Testis (tissue), 3 donors: ENCODE data around the gene MSI2. TPM values are rescaled to one million over a fixed set of nuclear protein-coding genes. Genes with fewer than 3 reads are reported as not detected.

Experiments
- DNase-seq: peaks from one replicate; pipeline ENCODE4 v3.0.0-alpha.2; 2019
- H3K27ac ChIP-seq, 2 donors: fragments of 200-600 bp; sonication (generic); one replicate each; pipeline ENCODE4 v1.5.1; 2019
- H3K27me3 ChIP-seq: fragments of 200-600 bp; sonication (generic); one replicate; pipeline ENCODE4 v1.5.1; 2019
- H3K36me3 ChIP-seq: fragments of 200-600 bp; sonication (generic); one replicate; pipeline ENCODE4 v1.5.1; 2017; ENCODE audit warnings: low read depth; ENCODE audit errors: missing control alignments
- H3K4me1 ChIP-seq: fragments of 200-600 bp; sonication (generic); one replicate; pipeline ENCODE4 v1.5.1; 2019
- H3K4me3 ChIP-seq, 2 donors: fragments of 200-600 bp; sonication (generic); one replicate each; pipeline ENCODE4 v1.5.1; 2017 to 2019
- H3K9me3 ChIP-seq: fragments of 200-600 bp; sonication (generic); one replicate; pipeline ENCODE4 v1.5.1; 2017
- POLR2A ChIP-seq: fragments of 450-650 bp; IDR thresholded peaks from one replicate; pipeline ENCODE4 v1.6.1; 2017; ENCODE audit warnings: antibody characterized with exemption, mild to moderate bottlenecking, moderate library complexity
- WGBS, 2 donors: methylation state at CpG; one replicate each; pipeline ENCODE4 v1.1.5; 2018; 5-methylcytosine and 5-hydroxymethylcytosine counted together
- intact Hi-C: fragments of 100-400 bp; cut with DNase I; formaldehyde crosslinking; loops from one replicate; pipeline ENCODE4 v1.15.1; 2023; ENCODE audit warnings: low total_unique reads
- polyA plus RNA-seq: library from polyadenylated mRNA; stranded (reverse); fragments of 350-450 nt; fragmentation: Illumina TruSeq; extraction: RNeasy Lipid Tissue Mini Kit (QIAGEN cat#74804); gene quantifications from one replicate; pipeline ENCODE4 v1.2.3, GENCODE V29; 2014; ENCODE audit warnings: low read depth, low replicate concordance; ENCODE audit not compliant: insufficient read depth
- total RNA-seq, 2 donors: library from RNA; depleted of rRNA; stranded (reverse); fragments of >200 nt; gene quantifications; one replicate each; pipeline ENCODE4 v1.2.3, GENCODE V29; 2016
- TF ChIP-seq, protein P1 (sequence below), 3 experiments: fragments of 450-650 bp in 2 of 3; fragments of 200-600 bp in 1 of 3; sonication (generic) in 1 of 3; IDR thresholded peaks; one replicate each; pipeline ENCODE4 v1.5.1; 2016 to 2019; ENCODE audit warnings: antibody characterized with exemption in 3 of 3, mild to moderate bottlenecking in 2 of 3, moderate library complexity in 1 of 3

Gene MSI2
- total and polyA plus RNA-seq, 3 donors from 2014 or later, result 46.5 to 106 (median 76.6) TPM

DNA sequence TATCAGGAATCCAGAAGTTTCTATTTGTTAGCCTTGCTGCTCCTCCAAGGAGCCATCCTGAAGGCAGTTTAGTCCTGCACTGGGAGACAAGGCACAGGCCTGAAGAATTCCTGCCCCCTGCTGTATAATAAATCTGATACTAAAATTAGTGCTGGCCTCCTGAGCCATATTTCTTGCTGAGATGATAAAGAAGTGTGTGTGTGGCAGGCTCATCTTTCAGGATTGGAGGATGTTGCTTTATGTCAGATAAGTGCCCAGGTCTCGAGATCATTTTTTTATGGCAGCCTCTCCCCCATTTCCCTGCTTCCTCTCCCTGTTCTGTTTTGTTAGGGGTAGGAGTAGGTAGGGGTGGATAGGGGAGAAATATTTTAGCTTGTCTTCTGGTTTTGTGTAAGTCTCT lies 26.0 kb downstream of the MSI2 start:
- Histone ChIP-seq H3K27ac (peak overlapping the region; percentile 72 to 86), H3K9me3 (no peaks in the 10 kb centered on the region), H3K4me1 (peaks cover 54% of the 10 kb centered on the region), H3K4me3 (no peak overlapping the region), H3K36me3 (no peaks in the 10 kb centered on the region), H3K27me3 (no peaks in the 10 kb centered on the region)
- WGBS, 2 donors, result 34 to 70% methylated on average over 1 of the region's 1 CpG
- TF ChIP-seq, protein P1, sequence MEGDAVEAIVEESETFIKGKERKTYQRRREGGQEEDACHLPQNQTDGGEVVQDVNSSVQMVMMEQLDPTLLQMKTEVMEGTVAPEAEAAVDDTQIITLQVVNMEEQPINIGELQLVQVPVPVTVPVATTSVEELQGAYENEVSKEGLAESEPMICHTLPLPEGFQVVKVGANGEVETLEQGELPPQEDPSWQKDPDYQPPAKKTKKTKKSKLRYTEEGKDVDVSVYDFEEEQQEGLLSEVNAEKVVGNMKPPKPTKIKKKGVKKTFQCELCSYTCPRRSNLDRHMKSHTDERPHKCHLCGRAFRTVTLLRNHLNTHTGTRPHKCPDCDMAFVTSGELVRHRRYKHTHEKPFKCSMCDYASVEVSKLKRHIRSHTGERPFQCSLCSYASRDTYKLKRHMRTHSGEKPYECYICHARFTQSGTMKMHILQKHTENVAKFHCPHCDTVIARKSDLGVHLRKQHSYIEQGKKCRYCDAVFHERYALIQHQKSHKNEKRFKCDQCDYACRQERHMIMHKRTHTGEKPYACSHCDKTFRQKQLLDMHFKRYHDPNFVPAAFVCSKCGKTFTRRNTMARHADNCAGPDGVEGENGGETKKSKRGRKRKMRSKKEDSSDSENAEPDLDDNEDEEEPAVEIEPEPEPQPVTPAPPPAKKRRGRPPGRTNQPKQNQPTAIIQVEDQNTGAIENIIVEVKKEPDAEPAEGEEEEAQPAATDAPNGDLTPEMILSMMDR (IDR thresholded peaks at IDR 0.05), result no peak
- TF ChIP-seq POLR2A, result no peak
- DNase-seq, result peak; percentile 54
- intact Hi-C loops, result no loop called here

DNA sequence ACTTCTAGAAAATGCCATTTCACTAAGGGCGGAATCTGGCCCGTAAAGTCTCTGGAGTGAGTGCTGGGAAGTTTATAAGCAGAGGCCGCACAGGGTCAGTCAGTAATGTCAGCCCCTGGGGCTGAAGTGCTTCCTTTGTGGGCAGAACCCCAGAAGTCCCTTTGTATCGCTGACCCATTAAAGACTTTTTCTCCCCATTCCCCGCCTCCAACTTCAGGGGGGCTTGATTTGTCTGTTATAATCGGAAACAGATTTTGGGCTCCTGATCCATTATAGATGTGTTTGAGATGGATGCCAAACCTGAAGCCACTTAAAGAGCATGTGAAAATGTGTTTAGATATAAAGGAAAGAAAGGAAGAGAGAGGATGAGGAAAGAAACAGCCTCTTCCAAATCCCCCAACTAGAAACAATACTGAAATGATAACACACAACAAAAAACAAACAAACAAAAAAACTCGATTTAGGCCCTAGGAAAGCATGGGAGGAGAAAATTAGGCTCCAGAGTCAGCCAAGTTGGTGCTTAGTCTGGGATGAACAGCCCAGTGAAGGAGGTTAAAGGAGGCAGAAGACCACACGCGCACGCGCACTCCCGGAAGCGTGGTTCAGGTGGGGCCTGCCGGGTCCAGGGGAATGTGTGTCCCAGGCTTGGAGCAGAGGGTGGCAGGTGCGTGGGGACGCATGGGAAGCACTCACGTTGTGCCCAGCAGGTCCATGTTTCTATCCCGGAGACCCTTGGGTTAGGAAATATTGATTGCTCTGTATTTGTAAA lies 27.1 kb downstream of the MSI2 start:
- H3K36me3 ChIP-seq, result no peaks in the 10 kb centered on the region
- H3K4me1 ChIP-seq, result peaks cover 64% of the 10 kb centered on the region
- no peaks in the 10 kb centered on the region for H3K27me3 ChIP-seq
- WGBS, 2 donors, result 67 to 80% methylated on average over 17 to 18 of the region's 18 CpGs
- no peaks in the 10 kb centered on the region for H3K9me3 ChIP-seq
- intact Hi-C loops, result no loop called here
- no peak for TF ChIP-seq POLR2A
- H3K27ac ChIP-seq, result peak overlapping the region; percentile 72 to 86
- H3K4me3 ChIP-seq, result no peak overlapping the region
- DNase-seq, result no peak

GRCh38 chr17:57284583-57284982 lies 28.3 kb downstream of the MSI2 start:
- intact Hi-C loops, result no loop called here
- Histone ChIP-seq H3K27ac (peak overlapping the region; percentile 72 to 86), H3K4me1 (peaks cover 76% of the 10 kb centered on the region), H3K36me3 (no peaks in the 10 kb centered on the region), H3K4me3 (no peak overlapping the region), H3K27me3 (no peaks in the 10 kb centered on the region), H3K9me3 (no peaks in the 10 kb centered on the region)
- DNase-seq, result no peak
- TF ChIP-seq, protein P1 (IDR thresholded peaks at IDR 0.05), result no peak
- no peak for TF ChIP-seq POLR2A
- 37 to 50% methylated on average over 3 of the region's 3 CpGs for WGBS, 2 donors

DNA sequence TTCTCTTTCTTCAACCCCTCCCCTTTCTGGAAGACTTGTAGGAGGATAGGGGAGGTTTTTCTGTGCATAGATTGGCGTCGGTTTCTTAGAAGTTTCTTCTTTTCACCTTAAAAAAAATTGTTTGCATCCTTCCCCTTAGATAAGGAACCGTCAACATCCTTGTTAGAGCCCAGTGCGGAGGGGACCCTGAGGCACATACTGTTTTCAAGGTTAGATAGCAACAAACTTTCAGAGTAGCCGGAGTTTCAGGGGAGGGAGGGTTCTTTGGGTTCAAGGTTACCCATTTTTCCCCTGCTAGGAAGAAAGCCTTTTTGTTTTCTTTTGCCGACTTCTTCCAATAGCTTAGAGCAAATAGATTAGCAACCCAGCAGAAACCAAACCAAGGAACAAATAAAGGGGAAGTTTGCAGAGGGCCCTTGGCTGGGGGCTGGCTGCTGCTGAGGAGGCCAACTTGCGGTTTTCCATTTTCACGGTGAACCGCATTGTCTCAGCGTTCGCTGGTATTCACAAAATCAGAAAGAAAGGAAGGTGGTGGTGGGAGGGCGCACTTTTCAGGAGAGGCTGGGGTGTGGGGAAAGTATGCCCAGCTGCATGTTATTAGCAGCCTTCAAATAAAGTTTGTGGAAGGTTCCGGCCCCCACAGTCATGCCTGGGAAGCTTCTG lies 28.8 kb downstream of the MSI2 start:
- no peaks in the 10 kb centered on the region for H3K27me3 ChIP-seq
- H3K36me3 ChIP-seq, result no peaks in the 10 kb centered on the region
- peak; percentile 88 for DNase-seq
- no peak overlapping the region for H3K4me3 ChIP-seq
- intact Hi-C loops, result no loop called here
- WGBS, 2 donors, result 25 to 32% methylated on average over 13 of the region's 13 CpGs
- TF ChIP-seq POLR2A, result no peak
- TF ChIP-seq, protein P1 (IDR thresholded peaks at IDR 0.05), result no peak
- H3K4me1 ChIP-seq, result peaks cover 82% of the 10 kb centered on the region
- peak overlapping the region; percentile 72 to 86 for H3K27ac ChIP-seq
- no peaks in the 10 kb centered on the region for H3K9me3 ChIP-seq

DNA sequence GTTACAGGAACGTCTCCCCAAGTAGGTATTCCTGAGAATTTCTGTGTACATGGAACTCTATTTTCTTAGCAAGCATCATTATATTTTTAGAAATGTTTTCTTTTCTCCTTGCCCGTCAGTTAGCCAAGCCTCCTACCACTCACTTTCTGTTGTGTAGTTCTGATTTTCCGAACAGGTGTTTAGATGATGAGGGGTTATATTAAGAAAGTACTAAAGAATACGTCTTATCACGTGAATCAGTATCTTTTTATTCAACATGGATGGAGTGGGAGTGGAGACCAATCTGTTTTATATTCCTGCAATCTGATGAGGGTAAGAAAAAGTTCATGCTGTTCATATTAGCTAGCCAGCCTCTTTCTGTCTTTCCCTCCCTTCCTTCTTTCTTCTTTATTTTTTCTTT lies 29.4 kb downstream of the MSI2 start:
- intact Hi-C loops, result no loop called here
- TF ChIP-seq, protein P1 (IDR thresholded peaks at IDR 0.05), result no peak
- no peak for TF ChIP-seq POLR2A
- no peaks in the 10 kb centered on the region for H3K36me3 ChIP-seq
- 27 to 38% methylated on average over 5 of the region's 5 CpGs for WGBS, 2 donors
- no peak for DNase-seq
- H3K27me3 ChIP-seq, result no peaks in the 10 kb centered on the region
- no peaks in the 10 kb centered on the region for H3K9me3 ChIP-seq
- peak overlapping the region; percentile 72 to 86 for H3K27ac ChIP-seq
- H3K4me3 ChIP-seq, result no peak overlapping the region
- peaks cover 85% of the 10 kb centered on the region for H3K4me1 ChIP-seq
